CD14-positive monocyte (primary cell): Measurements from ENCODE around the gene AOPEP. TPM values are rescaled to one million over a fixed set of nuclear protein-coding genes. Genes with fewer than 3 reads are reported as not detected.

Experiments
- DNase-seq, 3 donors: peaks; one replicate each; pipeline ENCODE4 v3.0.0-alpha.2; 2011 to 2022
- H2AFZ ChIP-seq: 2 replicates; pipeline ENCODE4 v1.6.0; 2012; ENCODE audit warnings: mild to moderate bottlenecking, low read depth, low read length, inconsistent platforms; ENCODE audit not compliant: insufficient read depth, poor library complexity, severe bottlenecking
- H3K27ac ChIP-seq, 2 donors: 1 replicate in 1 of 2; 2 replicates in 1 of 2; pipeline ENCODE4 v1.5.1; 2012 to 2013; ENCODE audit warnings: low read length in 2 of 2, control low read depth in 1 of 2, inconsistent platforms in 1 of 2, low read depth in 1 of 2, mild to moderate bottlenecking in 1 of 2
- H3K27me3 ChIP-seq, 2 donors: one replicate each; pipeline versions ENCODE4 v1.6.0 to v1.6.1; 2011 to 2013; ENCODE audit warnings: low read length in 2 of 2; ENCODE audit not compliant: control insufficient read depth in 2 of 2, insufficient read depth in 2 of 2
- H3K36me3 ChIP-seq, 2 donors: replicated peaks in 1 of 2; 1 replicate in 1 of 2; 2 replicates in 1 of 2; pipeline versions ENCODE4 v1.5.1 to v1.6.1; 2012 to 2013; ENCODE audit warnings: low read length in 2 of 2, control low read depth in 1 of 2, inconsistent platforms in 1 of 2, mild to moderate bottlenecking in 1 of 2; ENCODE audit not compliant: insufficient read depth in 2 of 2, control insufficient read depth in 1 of 2
- H3K4me1 ChIP-seq, 2 donors: 1 replicate in 1 of 2; 2 replicates in 1 of 2; pipeline versions ENCODE4 v1.5.1 to v1.6.1; 2012 to 2013; ENCODE audit warnings: low read length in 2 of 2, control low read depth in 1 of 2, inconsistent platforms in 1 of 2, mild to moderate bottlenecking in 1 of 2, moderate library complexity in 1 of 2; ENCODE audit not compliant: insufficient read depth in 2 of 2, control insufficient read depth in 1 of 2
- H3K4me2 ChIP-seq: replicated peaks from 2 replicates; pipeline ENCODE3; 2012; ENCODE audit warnings: low read length, moderate library complexity, mild to moderate bottlenecking; ENCODE audit not compliant: poor library complexity, severe bottlenecking; ENCODE audit errors: extremely low read depth
- H3K4me3 ChIP-seq, 3 experiments: fragments of 200-600 bp in 1 of 3; sonication (generic) in 1 of 3; replicated peaks in 1 of 3; 1 replicate in 2 of 3; 2 replicates in 1 of 3; pipeline ENCODE4 v1.5.1; 2011 to 2013; ENCODE audit warnings: low read length in 3 of 3, mild to moderate bottlenecking in 3 of 3, control low read depth in 2 of 3, low read depth in 2 of 3, inconsistent platforms in 1 of 3, moderate library complexity in 1 of 3
- H3K79me2 ChIP-seq: 2 replicates; pipeline ENCODE4 v1.6.0; 2012; ENCODE audit warnings: mild to moderate bottlenecking, control low read depth, inconsistent platforms, low read length, moderate library complexity; ENCODE audit not compliant: insufficient read depth
- H3K9ac ChIP-seq: 2 replicates; pipeline ENCODE4 v1.6.0; 2017; ENCODE audit warnings: low read length, mild to moderate bottlenecking; ENCODE audit not compliant: insufficient read depth, poor library complexity, severe bottlenecking
- H3K9me3 ChIP-seq, 2 donors: replicated peaks in 1 of 2; 1 replicate in 1 of 2; 2 replicates in 1 of 2; pipeline versions ENCODE4 v1.5.1 to v1.6.1; 2012 to 2013; ENCODE audit warnings: low read length in 2 of 2, control low read depth in 1 of 2; ENCODE audit not compliant: control insufficient read depth in 1 of 2, insufficient read depth in 1 of 2
- H4K20me1 ChIP-seq: 2 replicates; pipeline ENCODE4 v1.6.0; 2012; ENCODE audit warnings: mild to moderate bottlenecking, low read length, control low read depth, moderate library complexity; ENCODE audit not compliant: insufficient read depth
- H3K27ac Mint-ChIP-seq, 7 donors: one replicate each; pipeline ENCODE4 v1.8.0; 2020; ENCODE audit warnings: mild to moderate bottlenecking in 7 of 7, mixed read lengths in 7 of 7, moderate library complexity in 6 of 7, inconsistent platforms in 2 of 7
- H3K27me3 Mint-ChIP-seq, 3 donors: one replicate each; pipeline ENCODE4 v1.8.0; 2021 to 2022; ENCODE audit warnings: low read depth in 3 of 3, mild to moderate bottlenecking in 3 of 3, mixed read lengths in 3 of 3, moderate library complexity in 3 of 3, inconsistent platforms in 1 of 3
- H3K36me3 Mint-ChIP-seq, 2 donors: one replicate each; pipeline ENCODE4 v1.8.0; 2020; ENCODE audit warnings: mixed read lengths in 2 of 2, inconsistent platforms in 1 of 2, mild to moderate bottlenecking in 1 of 2
- H3K4me1 Mint-ChIP-seq: one replicate; pipeline ENCODE4 v1.8.0; 2020; ENCODE audit warnings: mild to moderate bottlenecking, mixed read lengths
- H3K4me3 Mint-ChIP-seq, 2 donors: one replicate each; pipeline ENCODE4 v1.8.0; 2020; ENCODE audit warnings: mild to moderate bottlenecking in 2 of 2, mixed read lengths in 2 of 2, moderate library complexity in 1 of 2
- H3K9me3 Mint-ChIP-seq, 7 donors: one replicate each; pipeline ENCODE4 v1.8.0; 2020 to 2022; ENCODE audit warnings: mixed read lengths in 7 of 7, mild to moderate bottlenecking in 6 of 7, moderate library complexity in 6 of 7, inconsistent platforms in 2 of 7
- WGBS: methylation state at CpG from one replicate; pipeline ENCODE4 v1.1.5; 2013; ENCODE audit warnings: missing lambda C conversion rate; ENCODE audit not compliant: insufficient coverage; 5-methylcytosine and 5-hydroxymethylcytosine counted together
- intact Hi-C, 2 donors: fragments of 100-400 bp; cut with micrococcal nuclease; formaldehyde crosslinking; loops; one replicate each; pipeline versions ENCODE4 v1.15.0 to v1.15.1; 2023
- polyA plus RNA-seq, 3 donors: library from polyadenylated mRNA; depleted of rRNA in 1 of 3; unstranded in 2 of 3; stranded (reverse) in 1 of 3; fragments of 300-500 nt in 2 of 3; fragments of >200 nt in 1 of 3; fragmentation: Illumina TruSeq in 2 of 3; gene quantifications; 1 replicate in 2 of 3; 2 replicates in 1 of 3; pipeline ENCODE4 v1.2.3, GENCODE V29; 2012 to 2021
- TF ChIP-seq, protein P1 (sequence below): fragments of 200-600 bp; IDR thresholded peaks from one replicate; pipeline ENCODE4 v1.8.0; 2022; ENCODE audit warnings: antibody characterized with exemption, mild to moderate bottlenecking

Gene AOPEP
- polyA plus RNA-seq, 3 donors = 3.0 to 4.1 (median 3.1) TPM

DNA sequence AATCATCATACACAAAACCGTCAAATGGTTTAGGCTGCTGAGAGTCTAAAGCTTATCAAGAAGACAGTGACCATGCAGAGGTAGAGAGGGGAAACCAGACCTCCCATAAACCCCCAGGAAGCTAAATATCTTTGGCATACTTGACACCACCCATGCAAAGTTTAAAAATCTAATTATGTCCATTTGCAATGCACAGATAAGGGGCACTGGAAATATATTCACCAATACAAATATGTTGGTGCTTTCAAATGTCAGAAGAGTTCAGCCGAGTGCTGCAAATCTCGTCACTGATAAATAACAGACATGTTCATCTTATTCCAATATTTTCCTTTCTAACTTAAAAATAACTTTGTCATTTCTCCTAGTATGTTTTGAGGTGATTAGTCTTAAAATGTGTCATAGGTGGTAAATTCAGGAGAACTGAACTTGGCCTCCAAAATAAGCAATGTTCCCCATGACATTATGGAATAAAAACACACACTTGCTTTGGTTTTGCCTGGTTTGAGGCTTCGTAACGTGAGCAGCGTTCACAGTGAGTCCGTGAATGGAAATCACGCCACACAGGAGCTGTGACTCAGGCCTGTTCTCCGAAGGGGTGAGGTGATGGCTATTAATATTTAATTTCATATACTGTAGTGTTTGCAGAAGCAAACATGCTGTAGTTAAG, 182.2 kb downstream of the AOPEP start:
- Histone ChIP-seq H2AFZ (no peak overlapping the region), H3K4me1 (no peaks in the 10 kb centered on the region), H3K36me3 (no peaks in the 10 kb centered on the region), H4K20me1 (no peaks in the 10 kb centered on the region), H3K4me2 (no peak overlapping the region), H3K79me2 (no peaks in the 10 kb centered on the region), H3K27me3 (no peaks in the 10 kb centered on the region), H3K27ac (no peak overlapping the region), H3K9me3 (no peaks in the 10 kb centered on the region), H3K9ac (no peak overlapping the region), H3K4me3 (no peak overlapping the region)
- Mint-ChIP-seq H3K4me3 (no peak overlapping the region), H3K27ac (no peak overlapping the region), H3K27me3 (no peaks in the 10 kb centered on the region), H3K36me3 (peaks cover 0 to 3% of the 10 kb centered on the region in 2 donors), H3K4me1 (peaks cover 11% of the 10 kb centered on the region), H3K9me3 (peaks cover 0 to 4% (median 0%) of the 10 kb centered on the region in 7 donors)
- TF ChIP-seq, protein P1, sequence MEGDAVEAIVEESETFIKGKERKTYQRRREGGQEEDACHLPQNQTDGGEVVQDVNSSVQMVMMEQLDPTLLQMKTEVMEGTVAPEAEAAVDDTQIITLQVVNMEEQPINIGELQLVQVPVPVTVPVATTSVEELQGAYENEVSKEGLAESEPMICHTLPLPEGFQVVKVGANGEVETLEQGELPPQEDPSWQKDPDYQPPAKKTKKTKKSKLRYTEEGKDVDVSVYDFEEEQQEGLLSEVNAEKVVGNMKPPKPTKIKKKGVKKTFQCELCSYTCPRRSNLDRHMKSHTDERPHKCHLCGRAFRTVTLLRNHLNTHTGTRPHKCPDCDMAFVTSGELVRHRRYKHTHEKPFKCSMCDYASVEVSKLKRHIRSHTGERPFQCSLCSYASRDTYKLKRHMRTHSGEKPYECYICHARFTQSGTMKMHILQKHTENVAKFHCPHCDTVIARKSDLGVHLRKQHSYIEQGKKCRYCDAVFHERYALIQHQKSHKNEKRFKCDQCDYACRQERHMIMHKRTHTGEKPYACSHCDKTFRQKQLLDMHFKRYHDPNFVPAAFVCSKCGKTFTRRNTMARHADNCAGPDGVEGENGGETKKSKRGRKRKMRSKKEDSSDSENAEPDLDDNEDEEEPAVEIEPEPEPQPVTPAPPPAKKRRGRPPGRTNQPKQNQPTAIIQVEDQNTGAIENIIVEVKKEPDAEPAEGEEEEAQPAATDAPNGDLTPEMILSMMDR = no peak
- intact Hi-C loops = no loop called here
- WGBS = 100% methylated on average over 1 of the region's 9 CpGs
- DNase-seq = no peak

DNA sequence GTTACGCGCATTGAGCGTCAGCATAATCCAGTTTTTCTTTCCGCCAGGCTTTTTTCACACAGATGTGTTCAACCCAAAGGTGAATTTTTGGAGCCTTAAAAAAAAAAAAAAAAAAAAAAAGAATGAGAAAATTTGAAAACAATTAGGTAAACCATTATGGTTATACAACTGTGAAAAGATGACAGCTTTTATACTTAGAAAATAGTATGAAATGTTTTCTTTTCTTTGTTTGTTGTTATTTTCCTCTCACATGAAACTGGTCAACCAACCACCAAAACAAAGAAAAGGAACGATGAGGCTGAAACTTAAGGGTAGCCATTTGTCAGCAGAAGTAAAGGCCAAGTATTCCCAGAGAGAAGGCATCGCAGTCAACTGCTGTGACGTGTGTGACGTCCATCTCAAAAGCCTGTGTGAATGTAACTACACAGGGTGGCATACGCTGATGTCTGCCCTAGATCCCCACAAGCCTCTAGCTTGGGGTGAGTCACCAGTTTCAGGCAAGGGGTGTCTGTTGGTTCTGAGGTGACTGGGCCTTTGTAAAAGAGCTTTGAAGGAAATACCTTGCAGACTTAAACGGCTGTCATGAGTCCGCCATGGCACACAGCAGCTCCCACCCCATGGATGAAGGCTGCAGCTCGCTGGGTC, 182.9 kb downstream of the AOPEP start:
- DNase-seq = no peak
- H3K9me3 ChIP-seq = no peaks in the 10 kb centered on the region
- no peak overlapping the region for H3K27ac Mint-ChIP-seq
- no peak overlapping the region for H3K9ac ChIP-seq
- H2AFZ ChIP-seq = no peak overlapping the region
- WGBS = 100% methylated on average over 5 of the region's 12 CpGs
- no peaks in the 10 kb centered on the region for H3K4me1 ChIP-seq
- no peak overlapping the region for H3K4me2 ChIP-seq
- no peaks in the 10 kb centered on the region for H3K79me2 ChIP-seq
- H3K27me3 Mint-ChIP-seq = no peaks in the 10 kb centered on the region
- no peak overlapping the region for H3K27ac ChIP-seq
- peaks cover 0 to 4% (median 0%) of the 10 kb centered on the region in 7 donors for H3K9me3 Mint-ChIP-seq
- intact Hi-C loops = no loop called here
- peaks cover 11% of the 10 kb centered on the region for H3K4me1 Mint-ChIP-seq
- TF ChIP-seq, protein P1 = no peak
- H3K4me3 Mint-ChIP-seq = no peak overlapping the region
- no peaks in the 10 kb centered on the region for H4K20me1 ChIP-seq
- H3K4me3 ChIP-seq = no peak overlapping the region
- no peaks in the 10 kb centered on the region for H3K36me3 ChIP-seq
- H3K27me3 ChIP-seq = no peaks in the 10 kb centered on the region
- H3K36me3 Mint-ChIP-seq = peaks cover 0 to 3% of the 10 kb centered on the region in 2 donors
